Sigmoid colon (tissue), 4 donors: ENCODE data around the gene PLTP.

ENCODE experiments used
- EP300 ChIP-seq, 4 donors: sonication (generic); formaldehyde crosslinking; IDR thresholded peaks; one replicate each; pipeline ENCODE4 v1.6.1; 2017; ENCODE audit warnings: antibody characterized with exemption in 4 of 4
- POLR2AphosphoS5 ChIP-seq, 4 donors: sonication (generic); formaldehyde crosslinking; IDR thresholded peaks; one replicate each; pipeline ENCODE4 v1.6.1; 2017; ENCODE audit warnings: antibody characterized with exemption in 4 of 4

DNA sequence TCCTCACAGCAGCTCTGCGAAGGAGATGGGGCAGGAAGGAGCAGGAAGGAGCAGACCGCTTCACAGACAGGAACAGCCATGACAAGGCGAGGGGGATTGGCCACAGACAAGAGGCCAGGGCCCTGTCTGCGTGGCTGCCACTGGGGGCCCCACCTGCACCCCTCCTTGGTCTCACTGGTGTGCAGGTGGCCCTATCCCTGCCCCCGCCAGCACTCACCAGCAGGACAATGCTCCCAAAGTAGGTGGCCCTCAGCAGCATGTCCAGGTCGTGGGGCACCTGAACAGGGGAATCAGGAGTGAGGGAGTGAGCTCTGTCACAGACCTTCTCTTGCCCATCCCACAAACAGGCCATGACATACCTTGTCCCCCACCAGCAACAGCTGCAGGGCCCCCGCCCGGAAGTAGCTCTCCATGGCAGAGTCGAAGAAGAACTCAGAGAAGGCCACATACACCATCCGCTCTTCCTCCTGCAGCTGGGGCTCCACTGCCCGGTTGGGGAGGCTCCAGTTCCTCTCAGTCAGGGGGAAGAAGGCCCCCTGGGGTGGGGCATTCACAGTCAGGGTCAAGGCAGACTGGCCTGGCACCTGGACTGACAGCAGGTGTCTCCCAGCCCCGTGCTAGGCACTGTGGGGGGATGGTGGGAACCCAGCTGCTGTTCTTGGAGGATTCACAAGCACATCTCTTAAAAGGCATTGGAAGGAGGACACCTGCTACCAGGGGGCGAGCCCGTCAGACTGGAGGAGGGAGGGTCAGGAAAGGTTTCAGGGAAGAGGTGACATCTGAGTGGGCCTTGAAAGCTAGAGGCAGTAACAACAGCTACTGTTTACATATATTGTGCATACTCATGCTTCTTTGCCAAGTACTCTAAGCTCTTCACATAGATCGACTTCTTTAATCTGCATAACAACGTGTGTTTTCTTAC lies 7.1 kb downstream of the PLTP start:
- TF ChIP-seq POLR2AphosphoS5 (IDR thresholded peaks at IDR 0.05) (no peak), EP300 (IDR thresholded peaks at IDR 0.05) (no peak)
